Common myeloid progenitor, CD34-positive (primary cell): ENCODE results near the gene PTGES2.

Source experiments
- CTCF ChIA-PET: fragments of 350-600 bp; sonication (Branson Sonifier 250); formaldehyde crosslinking; loops from one replicate; lab custom pipeline; 2021; ENCODE audit warnings: antibody characterized with exemption; lab: Charles Lee
- POLR2A ChIA-PET: fragments of 350-600 bp; sonication (Branson Sonifier 250); formaldehyde crosslinking; loops from one replicate; lab custom pipeline; 2021; ENCODE audit warnings: antibody characterized with exemption; lab: Charles Lee
- DNase-seq, 3 donors: peaks; one replicate each; pipeline versions ENCODE4 v3.0.0 to v3.0.0-alpha.2; 2013
- H3K27ac ChIP-seq, 2 experiments: 1 replicate in 1 of 2; 2 replicates in 1 of 2; pipeline ENCODE4 v1.7.0; 2013; ENCODE audit warnings: inconsistent platforms in 2 of 2, low read length in 2 of 2, mild to moderate bottlenecking in 2 of 2, low read depth in 1 of 2, moderate library complexity in 1 of 2; ENCODE audit not compliant: severe bottlenecking in 2 of 2, insufficient read depth in 1 of 2, poor library complexity in 1 of 2
- H3K27me3 ChIP-seq, 5 experiments: replicated peaks in 2 of 5; 1 replicate in 3 of 5; 2 replicates in 2 of 5; pipeline versions ENCODE4 v1.6.1 to v1.7.0; 2013; ENCODE audit warnings: low read length in 4 of 5, mild to moderate bottlenecking in 2 of 5, moderate library complexity in 2 of 5, inconsistent platforms in 1 of 5; ENCODE audit not compliant: insufficient read depth in 5 of 5, control insufficient read depth in 4 of 5
- H3K36me3 ChIP-seq, 4 experiments: 1 replicate in 2 of 4; 2 replicates in 2 of 4; pipeline versions ENCODE4 v1.6.1 to v1.7.0; 2013; ENCODE audit warnings: low read length in 3 of 4, control low read depth in 1 of 4, mild to moderate bottlenecking in 1 of 4; ENCODE audit not compliant: control insufficient read depth in 4 of 4, insufficient read depth in 4 of 4
- H3K4me1 ChIP-seq, 4 experiments: 1 replicate in 3 of 4; 2 replicates in 1 of 4; pipeline versions ENCODE4 v1.6.1 to v1.7.1; 2013; ENCODE audit warnings: low read length in 3 of 4, mild to moderate bottlenecking in 3 of 4, control low read depth in 1 of 4, inconsistent platforms in 1 of 4, moderate library complexity in 1 of 4; ENCODE audit not compliant: control insufficient read depth in 4 of 4, insufficient read depth in 4 of 4; ENCODE audit errors: control extremely low read depth in 1 of 4
- H3K4me3 ChIP-seq, 7 experiments: 1 replicate in 4 of 7; 2 replicates in 3 of 7; pipeline versions ENCODE4 v1.5.1 to v1.7.0; 2013; ENCODE audit warnings: mild to moderate bottlenecking in 7 of 7, low read length in 6 of 7, moderate library complexity in 6 of 7, inconsistent platforms in 2 of 7, low read depth in 2 of 7, control low read depth in 1 of 7; ENCODE audit not compliant: insufficient read depth in 4 of 7, control insufficient read depth in 1 of 7; ENCODE audit errors: extremely low read depth in 1 of 7
- H3K9me3 ChIP-seq, 5 experiments: 1 replicate in 4 of 5; 2 replicates in 1 of 5; pipeline versions ENCODE4 v1.6.1 to v1.7.1; 2013; ENCODE audit warnings: low read length in 4 of 5, mild to moderate bottlenecking in 2 of 5, inconsistent platforms in 1 of 5, low read depth in 1 of 5, moderate library complexity in 1 of 5; ENCODE audit not compliant: control insufficient read depth in 4 of 5, insufficient read depth in 2 of 5; ENCODE audit errors: control extremely low read depth in 1 of 5
- WGBS: methylation state at CpG from one replicate; pipeline ENCODE4 v1.1.5; 2013; ENCODE audit not compliant: insufficient coverage; 5-methylcytosine and 5-hydroxymethylcytosine counted together

PTGES2 gene

GRCh38 chr9:128100581-128100980 is 26.9 kb downstream of the PTGES2 start:
- 94% methylated on average over 10 of the region's 10 CpGs for WGBS
- no peak for DNase-seq
- CTCF ChIA-PET, result interaction anchor here (0.8 to 4.4 kb wide), 7 partner anchors 10 to 158 kb away, joined by 3 to 21 read pairs (median 5); no protein-coding TSS in a partner anchor
- POLR2A ChIA-PET, result no interaction called here
- H3K9me3 ChIP-seq, result no peaks in the 10 kb centered on the region
- H3K36me3 ChIP-seq, result peaks cover 0 to 44% (median 26%) of the 10 kb centered on the region in 4 experiments
- H3K27me3 ChIP-seq, result no peaks in the 10 kb centered on the region
- H3K27ac ChIP-seq, result no peak overlapping the region
- no peak overlapping the region for H3K4me3 ChIP-seq
- peaks cover 0 to 45% (median 41%) of the 10 kb centered on the region in 4 experiments for H3K4me1 ChIP-seq

- peak in 1 of 3 donors; percentile 31 for DNase-seq
- Histone ChIP-seq H3K36me3 (peaks cover 0 to 45% (median 23%) of the 10 kb centered on the region in 4 experiments), H3K4me3 (peak overlapping the region in 1 of 7 experiments; percentile 8), H3K4me1 (peaks cover 0 to 49% (median 44%) of the 10 kb centered on the region in 4 experiments), H3K27me3 (no peaks in the 10 kb centered on the region), H3K9me3 (no peaks in the 10 kb centered on the region), H3K27ac (no peak overlapping the region)
- ChIA-PET CTCF (interaction anchor here (0.8 to 4.4 kb wide), 9 partner anchors 11 to 157 kb away, joined by 3 to 21 read pairs (median 4); no protein-coding TSS in a partner anchor), POLR2A (no interaction called here)
- WGBS, result 43% methylated on average over 14 of the region's 16 CpGs
These were observed 27.5 kb downstream of the PTGES2 start for GRCh38 chr9:128099932-128100491.

- Histone ChIP-seq H3K4me1 (peaks cover 2 to 52% (median 49%) of the 10 kb centered on the region in 4 experiments), H3K27ac (peak overlapping the region in 1 of 2 experiments; percentile 29), H3K36me3 (peaks cover 0 to 44% (median 23%) of the 10 kb centered on the region in 4 experiments), H3K4me3 (no peak overlapping the region), H3K9me3 (no peaks in the 10 kb centered on the region), H3K27me3 (no peaks in the 10 kb centered on the region)
- 93% methylated on average over 14 of the region's 16 CpGs for WGBS
- DNase-seq, result peak in 1 of 3 donors; percentile 47
- POLR2A ChIA-PET, result no interaction called here
- CTCF ChIA-PET, result interaction anchor here (0.9 to 4.4 kb wide), 8 partner anchors 11 to 157 kb away, joined by 3 to 21 read pairs (median 6); no protein-coding TSS in a partner anchor
These were observed 28.1 kb downstream of the PTGES2 start for GRCh38 chr9:128099231-128099931.

GRCh38 chr9:128098297-128099230 is 29.0 kb downstream of the PTGES2 start:
- Histone ChIP-seq H3K36me3 (peaks cover 0 to 36% (median 18%) of the 10 kb centered on the region in 4 experiments), H3K4me3 (peak overlapping the region in 5 of 7 experiments; percentile 27 to 60 (median 43)), H3K27me3 (no peaks in the 10 kb centered on the region), H3K9me3 (no peaks in the 10 kb centered on the region), H3K27ac (peak overlapping the region in 1 of 2 experiments; percentile 29), H3K4me1 (peaks cover 4 to 52% (median 49%) of the 10 kb centered on the region in 4 experiments)
- ChIA-PET POLR2A (interaction anchor here (0.7 kb wide), 1 partner anchor 19 kb away, joined by 3 read pairs; no protein-coding TSS in a partner anchor), CTCF (interaction anchor here (1.4 to 8.4 kb wide), 8 partner anchors 9 to 64 kb away, joined by 3 to 47 read pairs (median 6); no protein-coding TSS in a partner anchor)
- 43% methylated on average over 24 of the region's 32 CpGs for WGBS
- peak; percentile 76 to 90 (median 87) for DNase-seq

GRCh38 chr9:128097543-128098296 is 29.8 kb downstream of the PTGES2 start:
- DNase-seq, result no peak
- WGBS, result 73% methylated on average over 11 of the region's 13 CpGs
- H3K27me3 ChIP-seq, result no peaks in the 10 kb centered on the region
- peak overlapping the region in 1 of 2 experiments; percentile 29 for H3K27ac ChIP-seq
- CTCF ChIA-PET, result interaction anchor here (0.7 to 8.4 kb wide), 9 partner anchors 10 to 63 kb away, joined by 3 to 47 read pairs (median 6); no protein-coding TSS in a partner anchor
- peak overlapping the region in 2 of 7 experiments; percentile 53 to 60 for H3K4me3 ChIP-seq
- H3K4me1 ChIP-seq, result peaks cover 8 to 58% (median 54%) of the 10 kb centered on the region in 4 experiments
- H3K9me3 ChIP-seq, result no peaks in the 10 kb centered on the region
- POLR2A ChIA-PET, result no interaction called here
- H3K36me3 ChIP-seq, result peaks cover 0 to 28% (median 10%) of the 10 kb centered on the region in 4 experiments
